DMS114 treated with DMSO at 0.1 percent for 48 hours (cell line): ENCODE results near the gene DYNC1I1.

Experiments
- DNase-seq: peaks from one replicate; lab custom pipeline; 2025; ENCODE audit not compliant: unreplicated experiment; lab: John Stamatoyannopoulos, UW

The DYNC1I1 gene

GRCh38 chr7:95788884-95789283, 16.5 kb downstream of the DYNC1I1 start:
- DNase-seq, result no peak

- no peak for DNase-seq
Measured at GRCh38 chr7:95793658-95794057, 21.3 kb downstream of the DYNC1I1 start.

- no peak for DNase-seq
Measured at GRCh38 chr7:95794917-95795515, 22.7 kb downstream of the DYNC1I1 start.

- no peak for DNase-seq
Measured at GRCh38 chr7:95796617-95797016, 24.3 kb downstream of the DYNC1I1 start.

- DNase-seq, result no peak
Measured at GRCh38 chr7:95798401-95798930, 26.1 kb downstream of the DYNC1I1 start.

GRCh38 chr7:95800787-95801186, 28.4 kb downstream of the DYNC1I1 start:
- no peak for DNase-seq

GRCh38 chr7:95802270-95802669, 29.9 kb downstream of the DYNC1I1 start:
- DNase-seq, result no peak

GRCh38 chr7:95804052-95804451, 31.7 kb downstream of the DYNC1I1 start:
- DNase-seq, result no peak

GRCh38 chr7:95805909-95806308, 33.6 kb downstream of the DYNC1I1 start:
- DNase-seq, result no peak

- DNase-seq, result no peak
Measured at GRCh38 chr7:95808396-95808795, 36.0 kb downstream of the DYNC1I1 start.

- DNase-seq, result no peak
Measured at GRCh38 chr7:95811846-95812445, 39.6 kb downstream of the DYNC1I1 start.

GRCh38 chr7:95814721-95815120, 42.4 kb downstream of the DYNC1I1 start:
- DNase-seq, result no peak

- no peak for DNase-seq
Measured at GRCh38 chr7:95817866-95818640, 45.7 kb downstream of the DYNC1I1 start.

- no peak for DNase-seq
Measured at GRCh38 chr7:95820778-95821177, 48.4 kb downstream of the DYNC1I1 start.

- DNase-seq, result no peak
Measured at GRCh38 chr7:95822717-95823116, 50.4 kb downstream of the DYNC1I1 start.

- no peak for DNase-seq
Measured at GRCh38 chr7:95824616-95825015, 52.3 kb downstream of the DYNC1I1 start.

- no peak for DNase-seq
Measured at GRCh38 chr7:95828824-95829790, 56.8 kb downstream of the DYNC1I1 start.

GRCh38 chr7:95840953-95841950, 68.9 kb downstream of the DYNC1I1 start:
- no peak for DNase-seq

- DNase-seq, result no peak
Measured at GRCh38 chr7:95843286-95843685, 70.9 kb downstream of the DYNC1I1 start.

- DNase-seq, result no peak
Measured at GRCh38 chr7:95845007-95845406, 72.7 kb downstream of the DYNC1I1 start.
